GM19395 (cell line): Measurements from ENCODE around the gene LRTM2.

Experiments used
- ATAC-seq: cut with Tn5 transposase; IDR thresholded peaks from one replicate; pipeline ENCODE4 v1.9.1; 2021; ENCODE audit warnings: mild to moderate bottlenecking, moderate library complexity; ENCODE audit not compliant: unreplicated experiment

Gene LRTM2

DNA sequence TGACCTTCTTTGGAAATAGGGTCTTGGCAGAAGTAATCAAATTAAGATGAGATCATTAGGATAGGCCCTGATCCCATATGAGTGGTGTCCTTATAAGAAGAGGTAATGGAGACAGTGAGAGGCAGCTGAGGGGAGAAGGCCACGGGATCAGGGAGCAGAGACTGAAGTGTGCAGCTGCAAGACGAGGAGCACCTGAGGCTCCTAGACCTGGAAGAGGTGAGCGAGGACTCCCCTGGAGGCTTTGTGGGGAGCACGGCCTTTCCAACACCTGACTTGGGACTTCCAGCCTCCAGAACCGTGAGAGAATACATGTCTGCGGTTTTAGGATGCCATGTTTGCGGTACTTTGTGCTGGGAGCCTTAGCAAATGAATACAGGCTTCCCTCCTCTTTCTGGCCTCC lies 37.5 kb downstream of the LRTM2 start:
- no peak for ATAC-seq

DNA sequence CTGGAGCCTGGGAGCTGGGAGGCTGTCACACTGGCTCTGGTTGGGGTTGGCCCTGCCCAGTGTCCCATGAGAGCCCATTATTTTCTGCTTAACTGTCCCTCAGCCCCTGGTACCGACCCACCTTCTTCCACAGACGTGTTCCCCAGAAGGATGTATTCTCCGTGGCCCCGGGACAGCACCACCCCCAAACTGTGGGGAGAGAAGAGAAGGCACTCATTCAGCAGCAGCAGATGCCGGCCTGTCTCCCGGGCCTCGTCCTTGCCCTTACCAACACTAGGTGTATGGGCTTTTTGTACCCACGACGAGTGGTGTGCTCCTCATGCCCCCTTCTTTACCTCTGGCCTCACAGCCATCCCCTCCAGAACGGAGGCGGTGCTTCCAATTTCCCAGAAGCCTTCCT lies 38.1 kb downstream of the LRTM2 start:
- no peak for ATAC-seq

DNA sequence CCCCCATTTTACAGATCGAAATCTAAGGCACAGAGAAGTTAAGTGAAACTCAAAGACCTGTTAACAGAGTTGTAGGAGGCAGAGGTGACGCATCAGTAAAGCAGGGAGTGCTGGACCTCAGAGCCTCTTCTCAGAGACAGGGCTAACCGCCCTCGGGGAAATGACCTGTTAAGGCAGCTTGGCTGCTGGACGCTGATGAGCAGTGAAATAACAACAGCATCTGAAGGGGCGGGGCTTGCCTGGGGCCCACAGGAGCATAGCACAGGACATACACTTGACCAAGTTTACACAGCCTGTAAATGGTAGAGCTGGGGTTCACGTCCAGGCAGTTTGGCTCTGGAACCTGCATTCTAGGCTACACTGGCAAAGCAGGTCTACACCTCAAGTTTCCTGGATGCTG lies 39.3 kb downstream of the LRTM2 start:
- no peak for ATAC-seq

DNA sequence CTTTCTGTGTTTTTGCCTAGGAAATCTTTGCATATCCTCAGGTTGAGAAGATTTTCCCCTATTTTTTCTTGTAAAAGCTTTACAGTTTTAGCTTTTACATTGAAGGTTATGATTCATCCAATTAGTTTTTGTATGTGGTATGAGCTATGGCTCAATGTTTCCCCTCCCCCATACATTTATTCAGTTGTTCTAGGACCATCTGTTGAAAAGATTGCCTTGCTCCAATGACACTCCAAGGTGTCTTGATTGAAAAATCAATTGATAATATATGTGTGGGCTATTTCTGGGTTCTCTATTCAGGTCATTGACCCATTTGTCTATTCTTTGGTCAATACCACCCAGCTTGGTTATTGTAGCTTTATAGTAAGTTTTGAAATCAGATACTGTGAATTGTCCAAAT lies 42.6 kb downstream of the LRTM2 start:
- ATAC-seq: no peak

DNA sequence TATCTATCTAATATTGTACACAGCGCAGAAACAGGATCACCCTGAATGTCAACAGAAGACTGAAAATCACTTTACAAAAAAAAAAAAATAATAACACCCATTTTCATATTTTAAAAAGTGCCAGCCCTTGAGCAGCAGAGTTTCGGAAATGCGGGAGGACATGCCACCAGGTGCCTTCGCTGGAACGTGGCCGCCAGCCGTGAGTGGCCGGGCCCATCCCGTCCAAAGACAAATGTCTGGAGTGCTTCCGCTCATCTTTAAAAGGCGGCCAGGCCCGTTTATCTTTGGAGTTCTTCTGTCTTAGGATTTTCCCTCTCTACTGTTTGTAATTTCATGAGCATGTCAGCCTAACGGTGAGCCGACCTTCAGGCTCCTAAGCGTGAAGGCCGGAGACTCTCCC lies 43.5 kb downstream of the LRTM2 start:
- no peak for ATAC-seq

DNA sequence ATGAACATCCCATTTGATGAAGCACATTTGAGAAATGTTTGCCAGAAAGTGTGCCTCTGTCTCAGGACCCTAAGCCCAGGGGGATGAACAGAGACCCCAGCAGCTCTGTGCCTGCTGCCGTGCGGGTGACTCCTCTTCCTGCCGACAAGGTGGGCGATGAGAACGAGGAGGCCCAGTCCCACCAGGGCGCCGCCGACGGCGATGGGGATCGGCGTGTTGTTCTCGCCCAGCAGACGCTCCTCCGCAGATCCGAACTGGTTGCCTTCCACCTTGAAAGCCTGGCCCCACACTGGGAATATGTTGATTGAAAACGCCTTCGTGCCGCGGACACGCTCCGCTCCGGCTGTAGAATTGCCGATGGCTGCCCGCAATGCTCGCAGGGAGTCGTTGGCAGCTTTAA lies 44.1 kb downstream of the LRTM2 start:
- ATAC-seq: no peak

DNA sequence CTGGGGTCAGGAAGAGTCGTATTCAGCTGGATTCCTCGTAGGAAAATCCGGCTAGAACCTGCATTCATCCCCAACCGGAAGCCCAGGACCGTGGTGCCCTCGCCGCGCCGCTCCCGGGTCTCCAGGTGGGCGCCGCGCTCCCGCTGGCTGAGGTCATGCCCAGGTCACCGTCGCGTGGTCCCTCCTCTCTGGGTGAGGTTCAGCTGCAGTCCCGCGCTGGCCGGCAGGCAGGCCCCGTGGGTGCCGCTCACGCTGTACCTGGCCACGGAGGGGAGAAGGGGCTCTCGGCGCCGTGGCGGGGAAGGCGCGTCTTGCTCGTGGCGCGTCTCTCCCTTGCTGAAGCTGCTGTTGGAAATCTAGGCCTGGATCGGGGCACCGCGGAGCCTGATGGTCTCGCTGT lies 44.5 kb downstream of the LRTM2 start:
- ATAC-seq: no peak

DNA sequence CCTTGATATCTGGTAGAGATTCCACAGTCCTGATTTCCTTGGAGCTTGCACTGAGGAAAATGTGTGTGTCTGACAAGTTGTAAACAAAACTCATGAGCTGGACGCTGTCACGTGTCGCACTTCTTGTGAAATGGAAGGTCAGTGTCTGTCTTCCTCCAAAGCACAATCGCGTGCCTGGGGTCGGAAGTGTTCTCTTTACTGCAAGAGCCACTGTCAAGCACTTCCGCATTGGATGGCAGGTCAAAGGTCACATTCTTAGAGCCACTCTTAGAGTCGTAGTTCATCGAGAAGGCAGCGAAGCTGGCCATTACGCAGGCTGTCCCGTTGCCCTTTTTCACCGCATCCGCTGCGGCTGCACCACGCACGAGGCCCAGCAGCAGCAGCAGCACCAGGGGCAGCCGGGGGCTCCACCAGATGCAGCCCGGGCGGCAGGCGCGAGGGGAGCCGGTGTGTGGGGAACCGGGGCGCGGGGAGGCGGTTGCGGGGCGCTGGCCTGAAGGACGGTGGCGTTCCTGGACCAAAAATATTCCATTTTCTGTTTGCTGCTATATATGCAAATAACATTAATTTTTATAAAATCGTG lies 45.0 kb downstream of the LRTM2 start:
- no peak for ATAC-seq

DNA sequence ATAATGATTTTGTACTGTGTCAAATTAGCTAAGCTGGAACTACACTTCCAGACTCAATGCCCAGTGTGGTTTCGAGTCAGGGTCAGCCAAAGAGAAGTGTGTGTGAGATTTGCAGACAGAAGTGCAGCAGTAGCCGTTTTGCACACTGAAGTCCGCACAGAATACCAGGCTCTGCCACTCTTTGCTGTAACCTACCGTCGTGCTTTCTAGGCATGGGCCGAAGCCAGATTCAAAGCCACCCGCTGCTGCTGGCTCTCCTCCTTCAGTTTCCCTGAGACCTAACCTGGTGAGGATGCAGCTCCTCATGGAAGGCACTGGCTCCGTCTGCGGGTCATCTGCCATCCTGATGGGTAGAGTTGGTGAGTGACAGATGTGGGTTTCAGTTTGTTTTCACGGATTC lies 48.8 kb downstream of the LRTM2 start:
- ATAC-seq: no peak

DNA sequence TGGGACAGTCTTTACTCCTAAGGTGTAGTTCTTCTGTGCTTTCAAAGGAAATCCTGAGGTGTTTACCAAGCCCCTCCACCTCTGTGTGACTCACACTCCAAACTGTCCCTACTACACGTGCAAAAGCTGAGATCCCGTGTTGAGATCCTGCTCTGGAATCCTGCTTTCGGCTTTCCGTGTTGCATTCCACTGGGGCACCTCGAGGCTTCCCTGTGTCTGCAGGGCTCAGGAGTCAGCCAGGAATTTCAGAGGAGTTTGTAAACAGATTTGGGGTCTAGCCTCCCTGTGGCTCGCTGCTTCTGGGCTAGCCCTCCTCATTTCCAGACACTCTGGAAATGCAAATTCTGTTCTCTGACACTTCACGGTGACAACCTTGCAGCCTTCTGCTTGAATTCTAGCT lies 49.7 kb downstream of the LRTM2 start:
- ATAC-seq: no peak

DNA sequence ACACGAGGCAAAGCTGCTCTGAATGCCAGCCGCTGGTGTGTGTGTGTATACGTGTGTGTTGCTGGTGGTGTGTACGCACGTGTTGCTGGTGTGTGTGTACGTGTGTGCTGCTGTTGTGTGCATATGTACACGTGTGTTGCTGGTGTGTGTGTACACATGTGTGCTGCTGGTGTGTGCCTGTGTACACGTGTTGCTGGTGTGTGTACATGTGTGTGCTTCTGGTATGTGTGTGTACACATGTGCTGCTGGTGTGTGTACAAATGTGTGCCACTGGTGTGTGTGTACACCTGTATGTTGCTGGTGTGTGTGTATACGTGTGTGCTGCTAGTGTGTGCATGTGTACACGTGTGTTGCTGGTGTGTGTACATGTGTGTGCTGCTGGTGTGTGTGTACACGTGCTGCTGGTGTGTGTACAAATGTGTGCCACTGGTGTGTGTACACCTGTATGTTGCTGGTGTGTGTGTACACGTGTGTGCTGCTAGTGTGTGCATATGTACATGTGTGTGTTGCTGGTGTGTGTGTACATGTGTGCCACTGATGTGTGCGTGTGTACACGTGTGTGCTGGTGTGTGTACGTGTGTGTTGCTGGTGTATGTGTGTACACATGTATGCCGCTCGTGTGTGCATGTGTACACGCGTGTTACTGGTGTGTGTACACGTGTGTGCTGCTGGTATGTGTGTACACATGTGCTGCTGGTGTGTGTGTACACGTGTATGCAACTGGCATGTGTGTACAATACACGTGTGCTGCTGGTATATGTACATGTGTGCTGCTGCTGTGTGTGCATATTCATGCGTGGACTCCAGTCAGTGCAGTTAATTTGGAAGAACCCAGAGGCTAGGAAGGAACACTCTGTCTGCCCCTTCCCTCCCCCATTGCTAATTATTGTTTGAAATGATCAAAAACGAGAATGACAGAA lies 50.9 kb downstream of the LRTM2 start:
- ATAC-seq: no peak

DNA sequence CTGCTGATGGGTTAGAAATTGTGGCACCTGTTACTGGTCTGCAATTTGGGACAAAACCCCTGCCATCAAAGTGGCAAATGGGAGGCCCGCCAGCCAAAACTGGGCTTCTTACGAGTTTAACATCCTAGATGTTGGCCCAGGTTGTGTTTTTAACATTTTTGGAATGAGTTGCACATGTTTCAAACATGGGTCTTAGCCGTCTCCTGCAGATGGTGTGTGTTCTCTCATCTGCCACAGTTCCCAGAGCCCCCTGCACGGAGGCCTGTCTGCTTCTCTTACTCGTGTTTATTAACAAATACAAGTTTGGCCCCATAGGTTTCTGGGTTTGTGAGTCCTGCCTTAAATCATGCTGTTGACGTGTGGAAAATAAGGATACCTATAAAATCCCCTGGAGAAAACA lies 51.6 kb downstream of the LRTM2 start:
- no peak for ATAC-seq

DNA sequence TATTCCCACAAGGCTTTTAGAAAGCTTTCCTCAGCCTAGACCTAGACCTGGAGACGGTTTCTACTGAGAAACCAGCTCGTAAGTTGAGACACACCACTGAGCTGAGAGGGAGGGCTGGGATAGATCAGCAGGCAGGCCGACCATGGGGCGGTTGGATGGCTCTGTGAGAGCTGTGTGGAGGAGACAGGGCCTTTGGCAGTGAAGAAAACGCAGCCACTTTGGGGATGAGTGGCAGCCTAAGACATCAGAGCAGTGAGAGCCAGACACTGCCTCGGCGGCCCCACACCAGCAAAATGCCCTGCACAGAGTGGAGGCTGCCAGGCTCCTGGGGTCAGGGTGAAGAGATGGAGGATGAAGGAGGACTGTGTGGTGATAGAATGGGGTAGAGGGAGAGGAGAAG lies 52.1 kb downstream of the LRTM2 start:
- ATAC-seq: no peak

DNA sequence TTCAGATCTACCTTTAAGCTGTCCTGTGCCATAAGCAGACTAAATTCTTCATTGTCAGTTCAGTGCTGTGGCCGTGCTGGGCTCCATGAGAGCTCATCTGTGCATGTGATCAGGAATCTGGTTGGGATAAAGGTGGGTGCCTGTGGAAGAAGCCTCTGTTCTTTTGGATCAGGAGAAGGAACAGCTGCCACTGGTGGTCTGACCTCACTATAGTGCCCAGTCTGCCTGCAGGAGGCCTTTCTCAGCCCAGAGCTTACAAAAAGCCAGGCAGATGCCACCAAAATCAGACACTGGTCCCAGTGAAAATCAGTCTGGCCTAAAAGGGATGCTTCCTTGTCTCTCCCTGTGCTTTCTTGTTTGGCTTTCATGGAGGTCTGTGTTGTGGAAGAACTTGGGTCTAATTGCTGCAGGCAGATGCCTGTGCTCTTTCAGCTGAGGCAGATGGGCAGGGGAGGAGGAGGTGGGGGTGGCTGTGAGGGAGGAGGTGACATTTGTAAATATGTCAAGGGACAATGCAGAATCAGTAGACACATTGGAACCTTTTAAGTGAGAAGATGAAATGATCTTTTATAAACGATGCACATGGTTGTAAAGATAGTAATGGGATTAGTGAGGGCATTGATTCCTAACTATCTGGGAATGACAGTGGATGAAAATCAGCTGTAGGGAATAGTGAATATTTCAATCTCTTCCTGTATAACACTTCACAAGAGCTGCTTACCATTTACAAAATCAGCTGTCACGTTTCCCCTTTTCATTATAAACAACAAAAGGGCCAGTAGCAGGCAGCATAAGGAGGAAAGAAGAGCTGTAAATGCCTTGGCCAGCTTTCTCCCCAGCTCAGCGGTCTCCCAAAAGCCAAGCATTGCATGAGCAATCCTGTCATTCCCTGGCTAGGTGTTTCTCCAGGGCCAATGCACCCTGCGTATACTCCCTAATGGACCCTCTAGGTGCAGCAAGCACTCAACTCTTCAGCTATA lies 53.5 kb downstream of the LRTM2 start:
- no peak for ATAC-seq

DNA sequence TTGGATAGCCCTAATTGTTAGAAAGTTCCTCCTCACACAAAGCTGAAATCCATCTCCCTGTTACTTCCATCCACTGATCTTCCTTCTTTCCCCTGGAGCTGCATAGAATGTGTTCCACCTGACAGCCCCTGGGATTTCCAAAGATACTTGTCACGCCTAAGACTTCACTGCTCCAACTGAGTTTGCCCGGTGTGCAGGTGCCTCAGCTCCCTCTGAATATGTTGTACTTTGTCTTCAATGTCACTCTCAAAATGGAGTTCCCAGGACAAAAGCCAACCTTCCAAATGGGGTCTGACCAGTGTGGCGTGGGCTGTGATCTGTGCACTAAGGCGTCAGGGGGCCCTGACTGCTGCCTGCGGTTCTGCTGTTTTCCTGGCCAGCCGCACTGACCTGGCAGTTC lies 55.2 kb downstream of the LRTM2 start:
- ATAC-seq: no peak

DNA sequence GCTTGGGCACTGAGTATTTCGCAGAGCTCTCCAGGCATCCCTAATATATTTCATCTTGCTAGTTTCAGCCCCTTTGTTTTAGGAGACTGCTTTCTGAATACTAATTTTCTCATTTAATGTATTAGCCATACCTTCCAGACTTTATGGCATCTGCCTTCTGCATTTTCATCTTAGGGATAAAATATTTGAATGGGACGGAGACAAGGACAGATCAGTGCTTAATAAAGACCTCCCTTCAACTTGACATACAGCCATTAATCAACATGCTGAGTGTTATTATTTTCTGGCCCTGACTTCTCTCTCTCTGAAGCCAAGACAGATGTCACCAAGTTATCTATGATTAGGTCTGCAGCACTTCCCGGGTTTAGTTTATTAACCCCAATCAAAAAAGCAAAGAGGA lies 55.7 kb downstream of the LRTM2 start:
- no peak for ATAC-seq

DNA sequence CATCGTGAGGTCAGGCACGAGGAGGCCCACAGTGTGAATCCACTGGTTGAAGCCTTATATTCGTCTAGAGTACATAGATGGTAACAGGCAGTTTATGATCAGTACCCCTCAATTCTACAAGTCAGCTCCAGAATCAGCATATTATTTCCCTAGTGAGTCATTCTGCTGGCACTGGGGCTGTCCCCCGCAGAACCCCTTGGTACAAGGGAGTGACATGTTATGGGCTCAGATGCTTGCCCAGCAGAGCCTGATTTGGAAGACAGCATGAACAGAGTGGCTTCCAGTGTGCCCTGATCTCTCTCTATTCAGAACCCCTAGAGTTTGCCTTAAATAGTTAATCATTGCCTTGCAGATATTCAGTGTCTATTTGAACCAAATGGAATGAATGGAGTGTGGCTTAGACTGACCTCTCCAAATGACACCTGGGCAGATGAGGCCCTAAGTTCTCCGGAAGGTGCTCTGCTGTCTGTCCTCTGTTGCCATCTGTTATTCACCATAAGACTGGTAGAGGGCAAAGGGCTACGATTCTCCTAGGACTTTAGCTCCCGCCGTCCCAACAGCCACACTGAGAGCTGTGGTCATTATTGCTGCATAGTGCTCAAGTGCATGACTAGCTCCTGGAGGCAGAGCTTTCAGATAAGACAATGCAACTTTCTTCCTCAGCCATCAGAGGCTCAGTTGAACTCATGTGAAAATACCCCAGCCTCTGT lies 57.0 kb downstream of the LRTM2 start:
- ATAC-seq: no peak

DNA sequence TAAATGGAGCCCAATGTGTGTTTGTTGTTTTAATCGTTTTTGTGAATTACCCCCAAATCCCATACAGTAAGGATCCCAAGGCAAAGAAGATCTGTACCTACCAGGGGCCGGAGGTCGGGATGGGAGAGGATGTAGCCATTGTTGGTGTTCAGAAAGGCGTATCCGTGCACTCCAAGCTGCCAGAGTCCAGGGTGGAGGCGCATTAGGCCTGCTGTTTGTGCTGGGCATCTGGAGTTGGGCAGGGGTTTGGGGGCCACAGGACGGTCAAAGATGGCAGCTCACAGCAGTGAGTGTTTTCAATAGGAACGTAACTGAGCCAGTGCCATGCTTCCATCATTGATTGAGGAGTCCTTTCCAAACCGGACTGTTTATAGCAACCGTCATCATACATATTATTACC lies 57.8 kb downstream of the LRTM2 start:
- ATAC-seq: no peak

DNA sequence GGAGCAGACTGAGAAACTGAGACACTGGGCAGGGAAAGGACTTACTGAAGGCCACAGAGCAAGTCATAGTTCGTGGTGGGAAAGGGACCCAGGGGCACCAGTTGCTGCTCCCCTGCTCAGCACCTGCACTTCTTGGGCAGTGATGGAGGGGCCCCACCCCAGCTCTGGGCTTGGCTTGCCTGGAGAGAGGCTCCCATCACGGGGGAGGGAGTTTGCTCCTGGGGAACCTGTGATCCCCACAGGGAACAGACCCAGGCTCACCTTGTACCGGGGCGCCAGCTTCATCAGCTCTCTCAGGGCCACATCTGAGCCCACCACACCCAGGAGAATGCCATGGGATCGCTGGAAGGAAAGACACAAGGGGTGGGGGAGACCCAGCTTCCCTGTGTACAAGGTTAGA lies 58.3 kb downstream of the LRTM2 start:
- no peak for ATAC-seq

DNA sequence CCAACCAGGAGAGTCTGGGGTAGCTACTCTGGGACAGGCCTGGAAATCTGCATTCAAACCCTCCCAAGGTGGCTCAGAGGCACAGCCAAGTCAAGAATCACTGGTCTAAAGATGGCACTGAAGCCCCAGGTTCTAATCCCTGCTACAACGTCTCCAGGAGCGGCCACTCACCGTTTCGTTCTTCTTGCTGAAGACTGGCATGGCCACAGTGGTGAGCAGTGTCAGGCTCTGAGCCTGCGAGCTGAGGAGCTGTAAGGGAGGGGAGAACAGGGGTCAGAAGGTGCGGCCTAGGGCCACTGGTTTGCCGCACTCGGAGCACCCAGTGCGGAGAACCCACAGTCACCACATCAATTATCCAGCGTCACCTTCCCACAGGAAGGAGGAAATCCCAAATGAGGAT lies 59.3 kb downstream of the LRTM2 start:
- no peak for ATAC-seq
